ENCODE data around the gene PUDP. TPM values are rescaled to one million over a fixed set of nuclear protein-coding genes. Genes with fewer than 3 reads are reported as not detected.
A peak's percentile ranks its signal among the peaks of the same experiment; 100 is the strongest.

Gene PUDP
- total RNA-seq, 1 donor from 2014 or later = 63.6 TPM

GRCh38 chrX:7131621-7132020 lies 16.3 kb downstream of the PUDP start:
- no peak overlapping the region for H3K4me3 Mint-ChIP-seq
- H3K27ac Mint-ChIP-seq = peak overlapping the region; percentile 99
- no peaks in the 10 kb centered on the region for H3K27me3 Mint-ChIP-seq
- no peak for TF ChIP-seq CTCF (conservative IDR thresholded peaks at IDR 0.05)
- no peak for DNase-seq (ENCODE audit: extremely low spot score, unreplicated experiment)
- H3K4me1 Mint-ChIP-seq (ENCODE audit: unreplicated experiment) = peaks cover 46% of the 10 kb centered on the region
- H3K36me3 Mint-ChIP-seq = peaks cover 26% of the 10 kb centered on the region
- H3K9me3 Mint-ChIP-seq = peaks cover 9% of the 10 kb centered on the region

- peaks cover 17% of the 10 kb centered on the region for H3K4me1 Mint-ChIP-seq (ENCODE audit: unreplicated experiment)
- DNase-seq (ENCODE audit: extremely low spot score, unreplicated experiment) = no peak
- peaks cover 30% of the 10 kb centered on the region for H3K36me3 Mint-ChIP-seq
- H3K27ac Mint-ChIP-seq = peak overlapping the region; percentile 36
- peaks cover 5% of the 10 kb centered on the region for H3K9me3 Mint-ChIP-seq
- H3K4me3 Mint-ChIP-seq = no peak overlapping the region
- TF ChIP-seq CTCF (conservative IDR thresholded peaks at IDR 0.05) = no peak
- H3K27me3 Mint-ChIP-seq = no peaks in the 10 kb centered on the region
Measured at GRCh38 chrX:7127056-7127455, 20.9 kb downstream of the PUDP start.

- H3K9me3 Mint-ChIP-seq = peaks cover 9% of the 10 kb centered on the region
- peaks cover 38% of the 10 kb centered on the region for H3K4me1 Mint-ChIP-seq (ENCODE audit: unreplicated experiment)
- no peaks in the 10 kb centered on the region for H3K27me3 Mint-ChIP-seq
- H3K4me3 Mint-ChIP-seq = peak overlapping the region; percentile 66
- DNase-seq (ENCODE audit: extremely low spot score, unreplicated experiment) = no peak
- no peak for TF ChIP-seq CTCF (conservative IDR thresholded peaks at IDR 0.05)
- peaks cover 34% of the 10 kb centered on the region for H3K36me3 Mint-ChIP-seq
- H3K27ac Mint-ChIP-seq = peak overlapping the region; percentile 93
Measured at GRCh38 chrX:7120878-7121219, 27.1 kb downstream of the PUDP start.

- peaks cover 41% of the 10 kb centered on the region for H3K4me1 Mint-ChIP-seq (ENCODE audit: unreplicated experiment)
- H3K9me3 Mint-ChIP-seq = peaks cover 12% of the 10 kb centered on the region
- H3K4me3 Mint-ChIP-seq = peak overlapping the region; percentile 66
- TF ChIP-seq CTCF (conservative IDR thresholded peaks at IDR 0.05) = no peak
- H3K36me3 Mint-ChIP-seq = peaks cover 32% of the 10 kb centered on the region
- DNase-seq (ENCODE audit: extremely low spot score, unreplicated experiment) = no peak
- peak overlapping the region; percentile 93 for H3K27ac Mint-ChIP-seq
- no peaks in the 10 kb centered on the region for H3K27me3 Mint-ChIP-seq
Measured at GRCh38 chrX:7119950-7120877, 27.7 kb downstream of the PUDP start.

- H3K27me3 Mint-ChIP-seq = no peaks in the 10 kb centered on the region
- TF ChIP-seq CTCF (conservative IDR thresholded peaks at IDR 0.05) = no peak
- DNase-seq (ENCODE audit: extremely low spot score, unreplicated experiment) = no peak
- H3K4me3 Mint-ChIP-seq = no peak overlapping the region
- H3K27ac Mint-ChIP-seq = no peak overlapping the region
- peaks cover 40% of the 10 kb centered on the region for H3K36me3 Mint-ChIP-seq
- peaks cover 12% of the 10 kb centered on the region for H3K9me3 Mint-ChIP-seq
- H3K4me1 Mint-ChIP-seq (ENCODE audit: unreplicated experiment) = peaks cover 40% of the 10 kb centered on the region
Measured at GRCh38 chrX:7117587-7117986, 30.4 kb downstream of the PUDP start.
